Keratinocyte (primary cell): Measurements from ENCODE around the gene TMEM245. TPM values are rescaled to one million over a fixed set of nuclear protein-coding genes. Genes with fewer than 3 reads are reported as not detected.

Experiments used
- DNase-seq: peaks from one replicate; pipeline ENCODE4 v3.0.0-alpha.2; 2011; ENCODE audit warnings: low read depth, missing footprints, low spot score
- FAIRE-seq: peaks from 2 replicates; lab custom pipeline; 2011; peaks lifted over from hg19 to GRCh38; lab: Jason Lieb, UNC
- H2AFZ ChIP-seq: 2 replicates; pipeline ENCODE4 v1.6.0; 2012; ENCODE audit warnings: low read length, control low read depth, inconsistent platforms; ENCODE audit not compliant: control insufficient read depth
- H3K27ac ChIP-seq: 2 replicates; pipeline ENCODE4 v1.5.1; 2011; ENCODE audit warnings: low read length; ENCODE audit not compliant: control insufficient read depth, insufficient read depth
- H3K27me3 ChIP-seq: 3 replicates; pipeline ENCODE4 v1.6.0; 2011; ENCODE audit warnings: low read length; ENCODE audit not compliant: control insufficient read depth, insufficient read depth; ENCODE audit errors: extremely low read depth
- H3K36me3 ChIP-seq, 2 experiments: 2 replicates in 1 of 2; 3 replicates in 1 of 2; pipeline ENCODE4 v1.5.1; 2011; ENCODE audit warnings: low read length in 2 of 2, mild to moderate bottlenecking in 1 of 2; ENCODE audit not compliant: control insufficient read depth in 2 of 2, insufficient read depth in 2 of 2; ENCODE audit errors: extremely low read depth in 1 of 2
- H3K4me1 ChIP-seq: 3 replicates; pipeline ENCODE4 v1.5.1; 2011; ENCODE audit warnings: low read length; ENCODE audit not compliant: control insufficient read depth, insufficient read depth; ENCODE audit errors: extremely low read depth
- H3K4me2 ChIP-seq: 3 replicates; pipeline ENCODE4 v1.6.0; 2011; ENCODE audit warnings: low read depth, low read length; ENCODE audit not compliant: control insufficient read depth, insufficient read depth; ENCODE audit errors: extremely low read depth
- H3K4me3 ChIP-seq, 3 experiments: fragments of 200-600 bp in 1 of 3; sonication (generic) in 1 of 3; 2 replicates in 2 of 3; 3 replicates in 1 of 3; pipeline ENCODE4 v1.5.1; 2011 to 2016; ENCODE audit warnings: low read length in 3 of 3, mild to moderate bottlenecking in 3 of 3, control low read depth in 2 of 3, inconsistent platforms in 1 of 3, low read depth in 1 of 3, mixed read lengths in 1 of 3, mixed run types in 1 of 3, moderate library complexity in 1 of 3; ENCODE audit not compliant: control insufficient read depth in 2 of 3, insufficient read depth in 2 of 3; ENCODE audit errors: extremely low read depth in 1 of 3
- H3K79me2 ChIP-seq: 2 replicates; pipeline ENCODE4 v1.6.0; 2012; ENCODE audit warnings: low read length; ENCODE audit not compliant: control insufficient read depth, insufficient read depth
- H3K9ac ChIP-seq: 3 replicates; pipeline ENCODE4 v1.6.0; 2011; ENCODE audit warnings: low read length; ENCODE audit not compliant: control insufficient read depth, insufficient read depth; ENCODE audit errors: extremely low read depth
- H3K9me1 ChIP-seq: 3 replicates; pipeline ENCODE4 v1.6.0; 2011; ENCODE audit warnings: low read length; ENCODE audit not compliant: control insufficient read depth, insufficient read depth; ENCODE audit errors: extremely low read depth
- H3K9me3 ChIP-seq: 2 replicates; pipeline ENCODE4 v1.5.1; 2012; ENCODE audit warnings: low read depth, low read length; ENCODE audit not compliant: control insufficient read depth
- H4K20me1 ChIP-seq: 3 replicates; pipeline ENCODE4 v1.6.0; 2011; ENCODE audit warnings: low read length; ENCODE audit not compliant: control insufficient read depth, insufficient read depth; ENCODE audit errors: extremely low read depth
- CTCF ChIP-seq, 3 experiments: IDR thresholded peaks in 1 of 3; conservative IDR thresholded peaks in 1 of 3; optimal IDR thresholded peaks in 1 of 3; 2 replicates in 2 of 3; 3 replicates in 1 of 3; pipeline versions ENCODE3 to v1.5.1; 2011; ENCODE audit warnings: low read length in 3 of 3, mild to moderate bottlenecking in 3 of 3, moderate library complexity in 2 of 3, control low read depth in 1 of 3, inconsistent platforms in 1 of 3; ENCODE audit not compliant: insufficient read depth in 2 of 3; ENCODE audit errors: extremely low read depth in 1 of 3
- EZH2 ChIP-seq: IDR thresholded peaks from one replicate; pipeline ENCODE4 v1.6.1; 2012; ENCODE audit warnings: inconsistent platforms, mild to moderate bottlenecking, low read length, moderate library complexity
- dilution Hi-C: fragments of 300-500 bp; cut with MboI; formaldehyde crosslinking; loops from one replicate; pipeline ENCODE4 v1.7.0; 2020; ENCODE audit warnings: low sequenced_read_pairs; ENCODE audit not compliant: extremely low pct_ligation_motif_present
- polyA plus RNA-seq, 5 experiments: library from polyadenylated mRNA; depleted of rRNA in 3 of 5; stranded (reverse) in 3 of 5; stranded (forward) in 1 of 5; unstranded in 1 of 5; fragments of >200 nt; gene quantifications; 1 replicate in 1 of 5; 2 replicates in 3 of 5; 3 replicates in 1 of 5; pipeline versions ENCODE4 v1.2.1 to v1.2.3, GENCODE V29; 2011 to 2012; ENCODE audit warnings: missing spikeins in 2 of 5, low read depth in 1 of 5, low replicate concordance in 1 of 5

TMEM245 gene
- polyA plus RNA-seq, 1 donor (not counting 4 experiments of a cell fraction or from before 2014, with no cell fraction given): 40.0 TPM

GRCh38 chr9:109095321-109095720 is 24.4 kb downstream of the TMEM245 start:
- H3K4me1 ChIP-seq: peaks cover 18% of the 10 kb centered on the region
- no peak overlapping the region for H2AFZ ChIP-seq
- H3K27ac ChIP-seq: no peak overlapping the region
- peaks cover 9 to 14% of the 10 kb centered on the region in 2 experiments for H3K36me3 ChIP-seq
- dilution Hi-C loops: no loop called here
- no peaks in the 10 kb centered on the region for H3K9me3 ChIP-seq
- no peak for FAIRE-seq
- H3K9ac ChIP-seq: no peak overlapping the region
- peaks cover 2% of the 10 kb centered on the region for H4K20me1 ChIP-seq
- DNase-seq: no peak
- no peaks in the 10 kb centered on the region for H3K27me3 ChIP-seq
- no peak overlapping the region for H3K4me3 ChIP-seq
- peaks cover 2% of the 10 kb centered on the region for H3K9me1 ChIP-seq
- peaks cover 64% of the 10 kb centered on the region for H3K79me2 ChIP-seq
- H3K4me2 ChIP-seq: no peak overlapping the region
- no peak for TF ChIP-seq CTCF (optimal IDR thresholded peaks at IDR 0.05 in 1 of 3, IDR thresholded peaks at IDR 0.05 in 1 of 3, conservative IDR thresholded peaks at IDR 0.05 in 1 of 3; ENCODE audit: extremely low read depth in 1 of 3, insufficient read depth in 2 of 3, low read length in 3 of 3)
- no peak for TF ChIP-seq EZH2

GRCh38 chr9:109094268-109094667 is 25.5 kb downstream of the TMEM245 start:
- Histone ChIP-seq H3K27ac (no peak overlapping the region), H3K36me3 (peaks cover 9 to 17% of the 10 kb centered on the region in 2 experiments), H3K79me2 (peaks cover 54% of the 10 kb centered on the region), H3K4me1 (peaks cover 15% of the 10 kb centered on the region), H3K4me3 (no peak overlapping the region), H3K9me1 (peaks cover 2% of the 10 kb centered on the region), H4K20me1 (peaks cover 2% of the 10 kb centered on the region), H3K9me3 (no peaks in the 10 kb centered on the region), H3K27me3 (no peaks in the 10 kb centered on the region), H2AFZ (no peak overlapping the region), H3K4me2 (no peak overlapping the region), H3K9ac (no peak overlapping the region)
- no peak for DNase-seq
- TF ChIP-seq CTCF (optimal IDR thresholded peaks at IDR 0.05 in 1 of 3, IDR thresholded peaks at IDR 0.05 in 1 of 3, conservative IDR thresholded peaks at IDR 0.05 in 1 of 3; ENCODE audit: extremely low read depth in 1 of 3, insufficient read depth in 2 of 3, low read length in 3 of 3): no peak
- dilution Hi-C loops: no loop called here
- FAIRE-seq: no peak
